Measurements from ENCODE around the gene LCE3A.
"Not testable (repeated sequence)": the region's sequence is repeated elsewhere in the genome, so short reads cannot be mapped to it uniquely, and the experiment has no call there.

Gene LCE3A

DNA sequence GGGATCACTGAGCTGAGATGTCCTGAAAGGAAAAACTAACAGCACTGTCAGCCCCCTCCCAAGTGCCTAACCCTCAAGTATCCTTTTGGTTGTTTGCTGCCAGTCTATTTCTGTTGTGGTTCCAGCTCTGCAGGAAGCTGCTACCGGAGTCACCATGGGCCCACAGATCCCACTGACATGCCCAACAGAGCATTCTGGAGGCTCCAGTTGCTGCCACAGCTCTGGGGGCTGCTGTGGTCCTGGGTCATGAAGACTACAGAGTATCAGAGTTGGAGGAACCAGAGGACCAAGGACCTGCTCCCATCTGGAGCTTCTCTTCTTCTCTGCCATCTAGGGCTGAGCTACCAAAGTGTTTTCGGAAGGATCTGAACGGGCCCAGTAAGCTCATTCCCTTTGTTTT lies 910 bp downstream of the LCE3A start:
- Mint-ChIP-seq H3K9me3 (peaks cover 12 to 15% of the 10 kb centered on the region in 2 donors), H3K36me3 (peaks cover 0 to 3% of the 10 kb centered on the region in 2 donors), H3K27ac (no peak overlapping the region), H3K4me1 (peaks cover 2 to 5% of the 10 kb centered on the region in 2 donors), H3K27me3 (peaks cover 28% of the 10 kb centered on the region in 2 donors), H3K4me3 (no peak overlapping the region)
- DNase-seq, result no peak
- no peak for ATAC-seq (replicated peaks)

DNA sequence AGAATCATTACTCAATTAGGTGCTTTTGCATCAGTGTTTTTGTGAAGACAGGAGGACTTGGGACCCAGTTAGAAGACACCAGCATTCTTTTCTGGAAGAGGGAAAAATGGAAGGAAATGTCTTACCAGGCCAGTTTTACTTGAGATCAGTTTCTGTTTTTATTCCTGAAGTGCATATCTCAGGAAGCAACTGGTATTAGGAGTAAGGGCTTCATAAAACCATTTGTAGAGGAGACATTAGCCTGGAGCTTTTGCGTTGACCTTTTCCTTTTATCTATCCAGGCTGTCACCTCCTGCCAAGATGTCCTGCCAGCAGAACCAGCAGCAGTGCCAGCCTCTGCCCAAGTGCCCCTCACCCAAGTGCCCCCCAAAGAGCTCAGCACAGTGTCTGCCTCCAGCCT lies 9.4 kb downstream of the LCE3A start, which contains the start of gene LCE3B:
TSS of gene LCE3B (plus strand) at position 301 of the 400 bp plus-strand sequence. CDS start at position 301, 0 bp downstream.
- no peak within 1 kb of the TSS for H3K27ac Mint-ChIP-seq
- DNase-seq (no peak), ATAC-seq (replicated peaks) (no peak)
- H3K9me3 Mint-ChIP-seq, result peaks cover 4 to 7% of the 10 kb centered on the region in 2 donors
- no peaks in the 10 kb centered on the region for H3K4me1 Mint-ChIP-seq
- no peak within 1 kb of the TSS for H3K4me3 Mint-ChIP-seq
- H3K36me3 Mint-ChIP-seq, result peaks cover 0 to 1% of the 10 kb centered on the region in 2 donors
- H3K27me3 Mint-ChIP-seq, result peaks cover 0 to 14% of the 10 kb centered on the region in 2 donors

DNA sequence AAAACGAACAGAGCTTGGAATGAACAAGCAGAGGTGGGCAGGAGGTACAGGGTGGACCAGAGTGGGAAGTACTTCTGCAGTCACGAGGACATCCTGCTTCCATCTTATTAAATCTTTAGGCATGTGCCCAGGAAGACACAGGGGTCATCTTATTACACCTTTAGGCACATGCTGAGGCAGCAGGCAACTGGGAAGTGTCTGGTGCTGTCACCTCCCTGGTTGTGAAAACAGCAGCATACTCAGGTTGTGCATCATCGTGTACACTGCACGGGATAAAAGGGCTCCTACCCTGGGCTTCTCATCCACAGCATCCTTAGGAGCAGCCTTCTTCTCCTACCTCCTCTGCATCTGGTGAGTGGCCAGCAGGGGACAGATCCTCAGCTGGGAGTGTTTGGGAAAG lies 23.0 kb downstream of the LCE3A start, which contains the start of gene LCE3C:
TSS of gene LCE3C (plus strand) at position 301 of the 400 bp plus-strand sequence. CDS start 498 bp downstream, outside the sequence.
- Mint-ChIP-seq H3K4me3 (no peak within 1 kb of the TSS), H3K4me1 (no peaks in the 10 kb centered on the region), H3K9me3 (peaks cover 3 to 5% of the 10 kb centered on the region in 2 donors), H3K27me3 (peaks cover 0 to 3% of the 10 kb centered on the region in 2 donors), H3K27ac (no peak within 1 kb of the TSS), H3K36me3 (no peaks in the 10 kb centered on the region)
- DNase-seq (no peak), ATAC-seq (replicated peaks) (no peak)

DNA sequence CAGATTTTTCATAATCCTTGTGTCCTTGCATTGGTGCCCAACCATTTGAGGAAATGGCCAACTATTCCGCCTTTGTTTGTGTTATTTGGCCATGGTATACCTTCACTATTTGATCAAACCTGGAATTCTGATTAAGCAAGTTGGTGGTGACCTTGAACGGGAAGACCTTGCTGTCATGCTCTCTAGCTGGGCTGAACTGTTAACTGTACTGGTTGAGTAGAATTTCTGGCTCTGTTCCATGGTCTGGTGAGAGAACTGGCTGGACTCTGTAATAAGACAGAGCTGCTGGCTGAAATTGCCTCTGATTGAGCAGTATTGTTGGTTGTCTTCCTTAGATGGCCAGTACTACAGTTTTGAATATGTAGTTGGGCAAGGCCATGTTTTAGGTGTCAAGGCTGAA lies 25.9 kb downstream of the LCE3A start:
- no peak overlapping the region for H3K4me3 Mint-ChIP-seq
- H3K4me1 Mint-ChIP-seq, result no peaks in the 10 kb centered on the region
- H3K36me3 Mint-ChIP-seq, result no peaks in the 10 kb centered on the region
- H3K27me3 Mint-ChIP-seq, result peaks cover 0 to 3% of the 10 kb centered on the region in 2 donors
- peaks cover 3 to 7% of the 10 kb centered on the region in 2 donors for H3K9me3 Mint-ChIP-seq
- DNase-seq (no peak), ATAC-seq (replicated peaks) (no peak)
- H3K27ac Mint-ChIP-seq, result no peak overlapping the region

DNA sequence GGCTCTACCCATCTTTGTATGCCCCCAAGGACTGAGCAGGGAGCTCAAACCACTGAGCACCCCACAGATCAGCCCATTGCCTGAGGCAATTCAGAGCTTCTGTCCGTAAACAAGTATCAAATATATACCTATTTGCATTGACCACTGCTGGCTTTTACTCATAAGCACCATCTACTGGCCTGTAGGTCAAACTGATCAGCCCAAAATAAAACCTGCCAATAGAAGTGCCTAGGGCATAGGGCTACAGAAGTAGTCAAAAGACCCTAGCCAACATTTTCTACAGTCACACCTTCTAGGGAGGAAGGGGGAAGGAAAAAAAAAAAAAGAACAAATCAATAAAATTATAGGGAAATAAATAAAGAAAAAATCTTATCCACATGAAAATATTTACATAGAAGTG lies 37.3 kb downstream of the LCE3A start:
- Mint-ChIP-seq H3K27me3 (peaks cover 2 to 5% of the 10 kb centered on the region in 2 donors), H3K4me1 (no peaks in the 10 kb centered on the region), H3K36me3 (no peaks in the 10 kb centered on the region), H3K27ac (no peak overlapping the region), H3K4me3 (no peak overlapping the region), H3K9me3 (peaks cover 0 to 4% of the 10 kb centered on the region in 2 donors)
- DNase-seq (no peak), ATAC-seq (replicated peaks) (no peak)

DNA sequence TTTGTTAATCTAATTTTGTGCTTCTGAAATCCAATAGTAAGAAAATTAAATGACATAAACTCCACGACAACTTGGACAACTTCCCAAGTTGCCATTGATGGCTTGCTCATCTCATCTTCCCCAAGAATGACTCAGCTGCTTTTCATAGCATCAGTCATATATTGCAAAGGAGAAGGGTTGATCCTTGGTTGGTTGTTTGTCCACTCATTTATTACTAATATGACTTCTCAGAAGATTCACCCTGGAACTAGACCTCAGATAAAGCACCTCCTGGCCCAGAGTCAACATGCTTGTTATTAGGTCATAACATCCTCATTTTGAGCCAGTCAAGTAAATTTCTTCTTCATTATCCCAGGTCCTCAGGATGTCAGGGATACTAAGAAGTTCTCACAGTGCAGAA lies 40.3 kb downstream of the LCE3A start:
- ATAC-seq (replicated peaks) (no peak), DNase-seq (no peak)
- H3K36me3 Mint-ChIP-seq, result no peaks in the 10 kb centered on the region
- peaks cover 14 to 16% of the 10 kb centered on the region in 2 donors for H3K27me3 Mint-ChIP-seq
- H3K4me3 Mint-ChIP-seq, result no peak overlapping the region
- H3K9me3 Mint-ChIP-seq, result peaks cover 0 to 2% of the 10 kb centered on the region in 2 donors
- H3K27ac Mint-ChIP-seq, result no peak overlapping the region
- H3K4me1 Mint-ChIP-seq, result peaks cover 3 to 6% of the 10 kb centered on the region in 2 donors

DNA sequence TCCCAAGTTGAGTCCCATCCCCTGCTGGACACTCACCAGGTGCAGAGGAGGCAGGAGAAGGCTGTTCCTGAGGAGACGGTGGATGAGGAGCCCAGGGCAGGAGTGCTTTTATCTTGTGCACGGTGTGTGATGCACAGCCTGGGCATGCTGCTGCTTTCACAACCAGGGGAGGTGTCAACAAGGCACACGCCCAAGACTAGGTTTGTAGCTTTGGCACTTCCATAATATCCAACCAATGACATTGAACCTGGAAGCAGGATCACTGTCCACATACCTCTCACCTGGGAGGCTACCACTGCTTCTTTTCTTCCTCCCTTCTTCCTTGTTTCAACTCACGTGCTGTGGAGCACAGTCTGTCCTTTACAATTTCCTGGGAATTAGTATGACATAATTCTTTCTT lies 42.5 kb downstream of the LCE3A start, which contains the start of gene LCE3D:
TSS of gene LCE3D (minus strand) at position 84 of the 400 bp plus-strand sequence. CDS start 580 bp downstream, outside the sequence.
- H3K4me3 Mint-ChIP-seq, result no peak within 1 kb of the TSS
- H3K36me3 Mint-ChIP-seq, result no peaks in the 10 kb centered on the region
- H3K9me3 Mint-ChIP-seq, result peaks cover 0 to 2% of the 10 kb centered on the region in 2 donors
- no peak within 1 kb of the TSS for H3K27ac Mint-ChIP-seq
- peaks cover 13 to 14% of the 10 kb centered on the region in 2 donors for H3K27me3 Mint-ChIP-seq
- DNase-seq (no peak), ATAC-seq (replicated peaks) (no peak)
- H3K4me1 Mint-ChIP-seq, result peaks cover 3 to 6% of the 10 kb centered on the region in 2 donors

DNA sequence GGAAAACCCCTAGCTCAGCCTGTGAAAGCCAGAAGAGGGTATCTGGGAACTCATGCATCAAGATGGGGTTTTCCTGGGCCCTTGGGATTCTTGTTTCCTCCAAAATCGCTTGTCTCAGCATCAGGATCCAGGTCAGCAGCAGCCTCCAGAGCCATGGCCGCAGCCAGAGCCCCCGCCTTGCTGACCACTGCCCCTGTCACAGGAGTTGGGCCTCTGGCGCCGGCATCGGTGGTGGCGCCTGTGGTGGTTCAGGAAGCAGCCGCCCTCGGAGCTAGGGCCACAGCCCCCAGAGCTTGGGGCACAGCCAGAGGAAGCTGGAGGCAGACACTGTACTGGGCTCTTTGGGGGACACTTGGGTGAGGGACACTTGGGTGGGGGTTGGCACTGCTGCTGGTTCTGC lies 43.4 kb downstream of the LCE3A start:
- not testable (repeated sequence) for H3K36me3 Mint-ChIP-seq; DNase-seq; H3K9me3 Mint-ChIP-seq; H3K4me3 Mint-ChIP-seq; H3K27ac Mint-ChIP-seq; H3K4me1 Mint-ChIP-seq; ATAC-seq (replicated peaks)
- H3K27me3 Mint-ChIP-seq, result peaks cover 14 to 19% of the 10 kb centered on the region in 2 donors

DNA sequence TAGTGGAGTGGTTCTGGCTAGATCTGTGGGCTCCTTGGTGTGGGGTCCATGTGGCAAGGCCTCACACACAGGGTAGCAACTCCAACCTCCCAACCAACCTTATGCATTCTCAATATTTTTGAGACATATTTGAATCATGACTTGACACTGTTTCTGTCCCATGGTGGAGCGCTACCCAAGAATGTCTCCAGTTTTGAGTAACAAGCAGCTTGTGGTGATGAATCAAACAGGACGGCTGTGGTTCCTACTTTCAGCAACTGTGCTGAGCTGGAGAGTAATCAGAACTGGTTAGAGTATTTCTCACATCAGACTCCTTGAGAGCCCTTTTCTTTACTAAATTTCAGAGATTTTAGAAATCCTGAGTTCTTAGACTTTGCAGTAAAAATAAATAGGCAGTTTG lies 45.7 kb downstream of the LCE3A start:
- DNase-seq (no peak), ATAC-seq (replicated peaks) (no peak)
- Mint-ChIP-seq H3K9me3 (peaks cover 0 to 2% of the 10 kb centered on the region in 2 donors), H3K4me3 (no peak overlapping the region), H3K4me1 (peaks cover 3 to 6% of the 10 kb centered on the region in 2 donors), H3K36me3 (no peaks in the 10 kb centered on the region), H3K27ac (no peak overlapping the region), H3K27me3 (peaks cover 14 to 32% of the 10 kb centered on the region in 2 donors)

All from stimulated activated naive B cell treated with anti-CD40 and anti-IgM and Interleukin-4, amounts not matched to agents 10 μg/mL and 1 μg/mL and 100 μg/mL, for 72 hours (primary cell).